Cardiac fibroblast (primary cell): ENCODE data around the gene ZNF597.

Source experiments
- DNase-seq, 2 donors: peaks; one replicate each; pipeline versions ENCODE4 v3.0.0 to v3.0.0-alpha.2; 2010; ENCODE audit warnings: low read depth in 2 of 2
- H3K4me3 ChIP-seq, 2 donors: replicated peaks in 1 of 2; 1 replicate in 1 of 2; 2 replicates in 1 of 2; pipeline ENCODE4 v1.5.1; 2011; ENCODE audit warnings: low read depth in 2 of 2, low read length in 2 of 2, mild to moderate bottlenecking in 2 of 2, moderate library complexity in 1 of 2
- TF ChIP-seq, protein P1 (sequence below): IDR thresholded peaks from one replicate; pipeline ENCODE4 v1.5.1; 2011; ENCODE audit warnings: low read depth, mild to moderate bottlenecking, low read length, inconsistent platforms

The ZNF597 gene

DNA sequence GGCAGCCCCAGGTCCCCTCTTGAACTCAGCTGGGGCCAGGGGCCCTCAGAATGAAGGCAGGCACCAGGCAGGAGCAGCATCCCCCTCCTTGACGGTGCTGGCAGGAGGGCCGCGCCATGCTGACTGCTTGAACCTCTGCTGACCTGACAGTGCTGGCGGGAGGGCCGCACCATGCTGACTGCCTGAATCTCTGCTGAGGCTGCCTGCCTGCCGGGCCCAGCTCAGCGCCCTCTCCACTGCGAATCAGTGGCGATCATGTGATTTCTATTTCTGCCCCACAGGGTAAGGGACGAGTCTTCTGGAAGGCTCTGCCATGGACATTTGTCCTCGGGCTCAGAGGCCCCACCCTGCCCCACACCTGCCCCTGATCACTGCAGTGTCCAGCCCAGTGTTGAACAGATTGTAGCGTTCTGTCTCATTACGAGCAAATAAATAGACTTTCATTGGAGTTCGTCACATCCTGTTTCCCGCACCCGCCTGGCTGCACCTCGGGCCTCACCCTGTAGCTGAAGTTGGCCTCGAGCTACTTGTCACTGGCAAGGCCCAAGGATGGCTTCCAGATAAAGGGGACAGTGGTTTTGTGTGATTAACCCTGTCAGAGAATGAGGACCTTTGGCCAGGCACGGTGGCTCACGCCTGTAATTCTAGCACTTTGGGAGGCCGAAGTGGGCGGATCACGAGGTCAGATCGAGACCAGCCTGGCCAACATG is 43.4 kb upstream of the ZNF597 start:
- no peak overlapping the region for H3K4me3 ChIP-seq
- TF ChIP-seq, protein P1, sequence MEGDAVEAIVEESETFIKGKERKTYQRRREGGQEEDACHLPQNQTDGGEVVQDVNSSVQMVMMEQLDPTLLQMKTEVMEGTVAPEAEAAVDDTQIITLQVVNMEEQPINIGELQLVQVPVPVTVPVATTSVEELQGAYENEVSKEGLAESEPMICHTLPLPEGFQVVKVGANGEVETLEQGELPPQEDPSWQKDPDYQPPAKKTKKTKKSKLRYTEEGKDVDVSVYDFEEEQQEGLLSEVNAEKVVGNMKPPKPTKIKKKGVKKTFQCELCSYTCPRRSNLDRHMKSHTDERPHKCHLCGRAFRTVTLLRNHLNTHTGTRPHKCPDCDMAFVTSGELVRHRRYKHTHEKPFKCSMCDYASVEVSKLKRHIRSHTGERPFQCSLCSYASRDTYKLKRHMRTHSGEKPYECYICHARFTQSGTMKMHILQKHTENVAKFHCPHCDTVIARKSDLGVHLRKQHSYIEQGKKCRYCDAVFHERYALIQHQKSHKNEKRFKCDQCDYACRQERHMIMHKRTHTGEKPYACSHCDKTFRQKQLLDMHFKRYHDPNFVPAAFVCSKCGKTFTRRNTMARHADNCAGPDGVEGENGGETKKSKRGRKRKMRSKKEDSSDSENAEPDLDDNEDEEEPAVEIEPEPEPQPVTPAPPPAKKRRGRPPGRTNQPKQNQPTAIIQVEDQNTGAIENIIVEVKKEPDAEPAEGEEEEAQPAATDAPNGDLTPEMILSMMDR, result no peak
- DNase-seq, result no peak

DNA sequence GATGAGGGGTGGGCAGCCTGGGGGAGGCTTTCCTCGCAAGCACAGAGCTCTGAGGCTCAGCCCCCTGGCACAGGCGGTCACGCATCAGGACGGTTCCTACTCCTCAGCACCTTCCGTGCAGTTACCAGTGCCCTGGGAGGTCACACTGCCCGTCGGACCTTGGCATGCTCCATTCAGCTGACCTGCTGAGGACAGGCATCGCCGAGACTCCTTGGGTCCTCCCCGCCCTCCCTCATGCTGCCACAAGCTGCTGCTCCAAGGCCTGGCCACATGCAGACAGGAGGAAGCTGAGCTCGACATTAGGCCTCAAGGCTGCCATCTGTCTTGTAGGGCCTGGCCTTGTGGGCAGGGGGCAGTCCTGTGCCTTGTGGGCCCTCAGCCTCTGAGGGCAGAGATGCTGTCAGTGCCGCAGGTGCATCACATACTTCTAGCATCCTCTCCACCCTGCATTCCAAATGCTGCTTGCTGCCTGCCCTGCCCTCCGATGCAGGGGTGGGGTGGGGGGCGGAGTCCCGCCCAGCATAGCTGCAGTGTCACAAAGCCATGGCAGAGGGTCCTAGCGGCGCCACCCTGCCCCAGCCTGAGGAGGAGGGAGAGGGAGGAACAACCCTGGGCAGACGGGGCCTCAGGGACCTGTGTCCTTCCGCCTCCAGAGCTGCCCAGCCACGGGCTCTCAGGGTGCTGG is 42.7 kb upstream of the ZNF597 start:
- TF ChIP-seq, protein P1, result no peak
- DNase-seq, result no peak
- H3K4me3 ChIP-seq, result no peak overlapping the region

DNA sequence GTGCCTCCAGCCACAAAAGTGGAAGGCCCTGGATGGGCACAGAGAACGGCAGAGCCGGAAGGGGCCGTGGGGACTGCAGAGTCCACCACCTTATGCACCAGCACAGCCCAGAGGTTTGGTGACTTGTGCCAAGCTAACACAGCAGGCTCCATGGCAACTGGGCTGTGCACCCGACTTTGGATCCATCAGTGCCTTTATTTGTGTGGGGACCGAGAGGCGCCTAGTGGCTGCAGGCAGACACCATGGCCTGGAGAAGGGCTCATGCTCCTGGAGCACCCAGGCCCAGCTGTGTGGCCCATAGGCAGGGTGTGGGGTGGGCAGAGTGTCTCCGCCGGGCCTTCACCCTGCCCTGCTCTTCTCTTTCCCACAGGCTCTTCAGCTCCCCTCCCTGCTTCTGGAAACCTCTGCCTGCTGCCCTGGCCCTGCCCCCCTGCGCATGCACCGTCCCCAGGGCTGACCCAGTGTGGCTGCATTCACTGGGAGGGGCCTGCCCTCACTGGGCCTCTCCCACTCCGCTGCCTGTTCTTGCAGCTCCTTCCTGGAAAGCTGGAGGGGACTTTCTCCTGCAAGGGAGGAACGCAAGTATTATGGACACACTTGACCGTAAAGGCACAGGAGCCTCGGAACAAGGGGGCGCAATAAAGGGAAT is 41.9 kb upstream of the ZNF597 start:
- DNase-seq, result no peak
- TF ChIP-seq, protein P1, result no peak
- no peak overlapping the region for H3K4me3 ChIP-seq

DNA sequence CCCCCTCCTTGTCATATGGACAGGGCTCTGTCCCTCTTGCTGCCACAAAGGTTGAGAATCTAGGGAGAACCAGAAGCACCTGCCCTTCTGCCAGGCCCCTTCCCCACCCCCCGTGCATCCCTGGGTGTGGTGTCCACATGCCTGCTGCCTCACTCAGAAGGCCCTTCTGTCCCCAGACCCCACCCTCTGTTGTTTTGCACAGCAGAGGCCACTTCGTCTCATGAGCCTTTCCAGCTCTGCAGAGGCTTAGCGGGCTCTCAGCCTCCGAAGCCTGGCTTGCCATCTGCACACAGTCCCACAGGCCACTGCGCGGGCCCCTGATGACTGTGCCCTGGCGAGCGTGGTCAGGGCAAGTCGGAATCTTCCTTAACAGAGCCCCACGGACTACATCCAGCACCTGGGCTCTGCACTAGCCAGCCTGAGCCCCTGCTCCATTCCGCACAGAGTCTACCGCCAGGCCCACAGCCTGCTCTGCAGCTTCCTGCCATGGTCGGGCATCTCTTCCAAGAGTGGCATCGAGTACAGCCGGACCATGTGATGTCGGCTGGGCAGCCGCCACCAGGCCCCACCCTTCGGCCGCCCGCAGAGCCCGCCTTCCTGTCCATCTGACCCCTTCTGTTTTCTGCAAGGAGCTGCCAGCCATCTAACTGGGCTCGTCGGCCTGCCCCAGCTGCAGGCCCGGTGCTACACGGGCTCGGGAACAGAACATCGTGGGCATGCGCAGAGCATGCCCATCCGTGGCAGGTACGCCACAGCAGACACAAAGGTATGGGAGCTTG is 41.2 kb upstream of the ZNF597 start:
- TF ChIP-seq, protein P1, result no peak
- no peak overlapping the region for H3K4me3 ChIP-seq
- no peak for DNase-seq

DNA sequence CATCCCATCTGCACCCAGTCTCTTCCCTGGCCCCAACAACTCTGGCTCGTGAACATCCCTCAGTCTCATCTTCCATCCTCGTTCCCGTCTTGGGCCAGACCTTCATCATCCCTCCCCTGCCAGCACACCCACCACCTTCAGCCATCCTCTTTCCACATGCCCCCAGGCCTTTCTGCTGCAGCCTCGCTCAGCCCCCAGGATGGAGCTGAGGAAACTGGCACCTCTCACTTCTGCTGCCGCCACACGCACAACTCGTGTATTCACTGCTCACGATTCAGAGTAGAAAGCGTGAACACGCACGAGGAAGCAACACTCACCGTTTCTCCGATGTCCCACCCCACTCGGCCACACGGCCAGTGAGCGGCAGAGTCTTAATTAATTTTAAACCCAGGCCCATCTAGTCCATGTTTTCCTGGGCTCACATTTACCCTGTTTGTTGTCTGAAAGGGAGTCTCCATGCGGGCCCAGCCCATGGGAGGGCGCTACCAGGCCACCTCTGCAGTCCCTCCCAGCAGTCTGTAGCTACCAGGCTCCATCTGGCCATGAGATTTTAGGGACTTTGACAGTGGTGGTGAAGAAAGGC is 39.4 kb upstream of the ZNF597 start:
- TF ChIP-seq, protein P1, result no peak
- no peak overlapping the region for H3K4me3 ChIP-seq
- DNase-seq, result no peak
